H1 (cell line): ENCODE results near the gene ANKRD66. TPM values are rescaled to one million over a fixed set of nuclear protein-coding genes. Genes with fewer than 3 reads are reported as not detected.

Experiments
- CBX8 ChIP-seq: fragments of 300-800, 300-1000 bp; sonication (generic); IDR thresholded peaks from 2 replicates; pipeline ENCODE4 v1.7.1; 2016; ENCODE audit warnings: low read depth, low read length, borderline replicate concordance
- ZNF274 ChIP-seq: IDR thresholded peaks from 2 replicates; pipeline ENCODE4 v1.7.0; 2012; ENCODE audit warnings: low read length, borderline replicate concordance; ENCODE audit errors: extremely low read depth
- polyA plus RNA-seq, 7 experiments: library from polyadenylated mRNA; depleted of rRNA in 3 of 7; stranded (reverse) in 5 of 7; unstranded in 2 of 7; fragments of >200 nt in 5 of 7; fragments of 200-250 nt in 2 of 7; gene quantifications; 1 replicate in 5 of 7; 2 replicates in 1 of 7; 4 replicates in 1 of 7; pipeline versions ENCODE4 v1.2.1 to v1.2.3, GENCODE V29; 2011 to 2013; ENCODE audit warnings: missing spikeins in 2 of 7, mixed read lengths in 2 of 7
- total RNA-seq: library from RNA; stranded (reverse); fragmentation: NEBNext Ultra II Directional; extraction: Animal tissue kit (Norgen Biotek cat#: 25700); gene quantifications from 2 replicates; pipeline ENCODE4 v1.2.1, GENCODE V29; 2021
- TF ChIP-seq, protein P1 (sequence below): IDR thresholded peaks from 2 replicates; pipeline ENCODE4 v1.6.1; 2011; ENCODE audit warnings: low read length, improper control_type of control experiment
- TF ChIP-seq, protein P2 (sequence below): IDR thresholded peaks from 2 replicates; pipeline ENCODE4 v1.6.1; 2012; ENCODE audit warnings: inconsistent platforms

ANKRD66 gene
- total and polyA plus RNA-seq, 2 of the 8 experiments (the other 6 are each of a cell fraction or from before 2014, with no cell fraction given), result 0.05 TPM; not detected in 1

DNA sequence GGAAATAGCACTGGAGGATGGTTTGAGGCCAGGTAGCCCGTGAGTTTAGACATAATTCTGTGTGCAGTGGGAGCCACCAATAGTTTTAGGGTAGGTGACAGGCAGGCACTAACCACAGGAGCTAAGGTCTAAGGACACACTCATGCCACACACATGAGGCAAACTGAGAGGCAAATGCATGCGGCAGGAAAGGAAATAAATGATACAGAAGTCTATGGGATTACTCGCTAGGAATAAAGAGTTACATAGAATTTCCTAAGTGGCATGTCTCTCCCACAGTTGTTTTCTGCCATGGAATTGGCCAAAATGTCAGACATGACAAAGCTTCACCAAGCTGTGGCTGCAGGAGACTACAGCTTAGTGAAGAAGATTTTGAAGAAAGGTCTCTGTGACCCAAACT lies 4.9 kb downstream of the ANKRD66 start (continued):
- TF ChIP-seq, protein P1, sequence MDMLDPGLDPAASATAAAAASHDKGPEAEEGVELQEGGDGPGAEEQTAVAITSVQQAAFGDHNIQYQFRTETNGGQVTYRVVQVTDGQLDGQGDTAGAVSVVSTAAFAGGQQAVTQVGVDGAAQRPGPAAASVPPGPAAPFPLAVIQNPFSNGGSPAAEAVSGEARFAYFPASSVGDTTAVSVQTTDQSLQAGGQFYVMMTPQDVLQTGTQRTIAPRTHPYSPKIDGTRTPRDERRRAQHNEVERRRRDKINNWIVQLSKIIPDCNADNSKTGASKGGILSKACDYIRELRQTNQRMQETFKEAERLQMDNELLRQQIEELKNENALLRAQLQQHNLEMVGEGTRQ, result no peak
- TF ChIP-seq ZNF274 (no peak), CBX8 (no peak)
- TF ChIP-seq, protein P2, sequence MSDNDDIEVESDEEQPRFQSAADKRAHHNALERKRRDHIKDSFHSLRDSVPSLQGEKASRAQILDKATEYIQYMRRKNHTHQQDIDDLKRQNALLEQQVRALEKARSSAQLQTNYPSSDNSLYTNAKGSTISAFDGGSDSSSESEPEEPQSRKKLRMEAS, result no peak
